Kidney (tissue), 14 donors: ENCODE results near the gene PNPLA7. TPM values are rescaled to one million over a fixed set of nuclear protein-coding genes. Genes with fewer than 3 reads are reported as not detected.

ENCODE experiments used
- DNase-seq, 5 donors: peaks; one replicate each; pipeline ENCODE4 v3.0.0-alpha.2; 2013 to 2020
- FAIRE-seq: peaks from 2 replicates; lab custom pipeline; 2012; peaks lifted over from hg19 to GRCh38; lab: Jason Lieb, UNC
- H3K27ac ChIP-seq, 2 donors: one replicate each; pipeline ENCODE4 v1.7.0; 2013; ENCODE audit warnings: low read depth in 2 of 2, low read length in 2 of 2, inconsistent platforms in 1 of 2
- H3K27me3 ChIP-seq: one replicate; pipeline ENCODE4 v1.7.1; 2013; ENCODE audit warnings: low read length, inconsistent platforms; ENCODE audit not compliant: control insufficient read depth, insufficient read depth
- H3K36me3 ChIP-seq, 3 donors: one replicate each; pipeline versions ENCODE4 v1.7.0 to v1.7.1; 2013; ENCODE audit warnings: low read length in 3 of 3, control low read depth in 1 of 3, inconsistent platforms in 1 of 3; ENCODE audit not compliant: insufficient read depth in 3 of 3, control insufficient read depth in 2 of 3
- H3K4me1 ChIP-seq, 3 donors: one replicate each; pipeline versions ENCODE4 v1.7.0 to v1.7.1; 2013; ENCODE audit warnings: low read length in 3 of 3, inconsistent platforms in 1 of 3, low read depth in 1 of 3; ENCODE audit not compliant: control insufficient read depth in 2 of 3, insufficient read depth in 2 of 3
- H3K4me3 ChIP-seq, 3 donors: one replicate each; pipeline versions ENCODE4 v1.7.0 to v1.8.1; 2013; ENCODE audit warnings: low read length in 3 of 3, control low read depth in 1 of 3, inconsistent platforms in 1 of 3
- H3K9ac ChIP-seq, 3 donors: one replicate each; pipeline versions ENCODE4 v1.7.0 to v1.7.1; 2013; ENCODE audit warnings: low read length in 3 of 3, control low read depth in 1 of 3, inconsistent platforms in 1 of 3
- H3K9me3 ChIP-seq, 3 donors: one replicate each; pipeline versions ENCODE4 v1.7.0 to v1.7.1; 2013; ENCODE audit warnings: low read length in 3 of 3, control low read depth in 1 of 3, inconsistent platforms in 1 of 3; ENCODE audit not compliant: control insufficient read depth in 2 of 3, insufficient read depth in 1 of 3
- intact Hi-C: fragments of 100-400 bp; cut with DNase I; formaldehyde crosslinking; loops from one replicate; pipeline ENCODE4 v1.11.1; 2022
- polyA plus RNA-seq: library from polyadenylated mRNA; stranded (reverse); fragments of 350-450 nt; fragmentation: Illumina TruSeq; extraction: RNeasy Lipid Tissue Mini Kit (QIAGEN cat#74804); gene quantifications from one replicate; pipeline ENCODE4 v1.2.3, GENCODE V29; 2014; ENCODE audit warnings: low read depth, low replicate concordance; ENCODE audit not compliant: insufficient read depth
- total RNA-seq: library from RNA; stranded (reverse); fragmentation: NEBNext Ultra II Directional; extraction: Animal tissue kit (Norgen Biotek cat#: 25700); gene quantifications from one replicate; pipeline ENCODE4 v1.2.1, GENCODE V29; 2021
- TF ChIP-seq, protein P1 (sequence below): IDR thresholded peaks from 3 replicates; pipeline ENCODE4 v1.5.1; 2012; ENCODE audit warnings: mild to moderate bottlenecking, moderate library complexity, borderline replicate concordance; ENCODE audit not compliant: insufficient read depth; ENCODE audit errors: extremely low read depth
- donor health status: control.
- donor health status: control.
- donor health status: control.
- donor health status: control.
- donor health status: control.
- donor health status: DM: yes; HTN: yes; CAD: no.
- donor health status: Normal renal cell carcinoma (clear cell type).

The PNPLA7 gene
- total and polyA plus RNA-seq, 2 donors from 2014 or later, result 2.1 to 9.6 TPM

DNA sequence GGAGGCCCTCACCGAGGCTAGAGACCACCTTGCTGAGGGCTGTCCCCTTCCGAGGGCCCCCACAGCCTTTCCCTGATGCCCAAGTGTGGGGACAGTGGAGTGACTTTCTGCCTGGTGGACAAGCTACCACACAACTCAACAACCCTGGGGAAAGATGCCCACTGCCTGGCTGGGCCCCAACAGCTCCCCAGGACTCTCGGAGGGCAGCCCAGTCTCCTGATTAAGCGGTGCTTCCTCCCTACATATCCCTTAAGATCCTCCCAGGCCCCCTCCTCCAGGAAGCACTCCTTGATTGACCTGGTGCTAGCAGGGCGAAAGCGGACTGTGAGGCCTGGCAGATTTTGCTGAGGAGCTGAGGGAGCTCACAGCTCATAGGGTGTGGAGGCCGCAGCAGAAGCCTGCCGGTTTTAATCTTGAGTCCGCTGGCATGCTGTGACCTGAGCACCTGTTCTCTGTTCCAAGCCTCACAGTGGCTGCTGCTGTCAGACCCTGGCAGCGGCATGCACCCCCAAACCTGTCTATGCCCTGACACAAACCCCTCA, 93.3 kb downstream of the PNPLA7 start:
- DNase-seq (peak in 2 of 5 donors; percentile 55 to 61), FAIRE-seq (no peak)
- Histone ChIP-seq H3K4me1 (peaks cover 0 to 28% (median 7%) of the 10 kb centered on the region in 3 donors), H3K27me3 (no peaks in the 10 kb centered on the region), H3K9me3 (no peaks in the 10 kb centered on the region), H3K27ac (peak overlapping the region in 1 of 2 donors; percentile 71), H3K36me3 (no peaks in the 10 kb centered on the region), H3K4me3 (no peak overlapping the region), H3K9ac (no peak overlapping the region)
- intact Hi-C loops, result no loop called here
- TF ChIP-seq, protein P1, sequence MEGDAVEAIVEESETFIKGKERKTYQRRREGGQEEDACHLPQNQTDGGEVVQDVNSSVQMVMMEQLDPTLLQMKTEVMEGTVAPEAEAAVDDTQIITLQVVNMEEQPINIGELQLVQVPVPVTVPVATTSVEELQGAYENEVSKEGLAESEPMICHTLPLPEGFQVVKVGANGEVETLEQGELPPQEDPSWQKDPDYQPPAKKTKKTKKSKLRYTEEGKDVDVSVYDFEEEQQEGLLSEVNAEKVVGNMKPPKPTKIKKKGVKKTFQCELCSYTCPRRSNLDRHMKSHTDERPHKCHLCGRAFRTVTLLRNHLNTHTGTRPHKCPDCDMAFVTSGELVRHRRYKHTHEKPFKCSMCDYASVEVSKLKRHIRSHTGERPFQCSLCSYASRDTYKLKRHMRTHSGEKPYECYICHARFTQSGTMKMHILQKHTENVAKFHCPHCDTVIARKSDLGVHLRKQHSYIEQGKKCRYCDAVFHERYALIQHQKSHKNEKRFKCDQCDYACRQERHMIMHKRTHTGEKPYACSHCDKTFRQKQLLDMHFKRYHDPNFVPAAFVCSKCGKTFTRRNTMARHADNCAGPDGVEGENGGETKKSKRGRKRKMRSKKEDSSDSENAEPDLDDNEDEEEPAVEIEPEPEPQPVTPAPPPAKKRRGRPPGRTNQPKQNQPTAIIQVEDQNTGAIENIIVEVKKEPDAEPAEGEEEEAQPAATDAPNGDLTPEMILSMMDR, result no peak

DNA sequence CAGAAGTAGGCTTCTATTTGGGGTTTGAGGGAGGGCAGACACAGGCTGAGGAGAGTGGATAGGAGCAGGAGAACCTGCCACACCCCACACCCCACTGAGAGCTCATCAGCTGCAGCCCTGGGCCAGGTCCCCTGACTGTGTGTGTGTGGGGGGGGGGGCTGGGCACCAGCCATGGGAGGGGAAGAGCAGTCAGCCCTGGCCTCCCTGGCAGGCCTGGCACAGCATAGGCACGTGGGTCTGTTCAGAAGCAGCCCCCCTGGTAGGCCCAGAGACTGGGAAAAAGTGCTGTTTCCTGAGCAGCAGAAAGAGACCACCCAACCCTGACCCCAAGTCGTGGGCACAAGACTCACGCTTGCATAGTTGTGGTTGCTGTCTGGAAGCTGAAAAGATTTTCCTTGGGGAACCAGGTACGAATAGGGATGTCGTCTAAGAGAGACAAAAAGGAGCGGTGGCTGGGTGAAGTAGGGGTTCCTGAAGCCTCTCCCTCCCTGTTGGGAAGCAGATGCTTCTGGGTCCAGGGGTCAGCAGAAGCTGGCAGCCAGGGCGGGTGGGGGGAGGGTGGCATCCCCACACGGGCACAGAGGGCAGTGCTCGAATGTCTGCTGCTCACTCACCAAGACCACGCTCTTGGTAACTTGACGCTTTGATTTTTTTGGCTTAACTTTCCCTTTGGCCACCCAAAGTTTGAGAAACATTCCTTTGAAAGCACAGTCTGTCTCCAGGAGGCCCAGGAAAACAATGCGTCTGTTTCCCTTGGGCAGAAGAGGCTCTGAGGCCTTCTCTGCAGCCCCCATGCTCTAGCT, 93.9 kb downstream of the PNPLA7 start:
- H3K9ac ChIP-seq, result no peak overlapping the region
- DNase-seq (peak; percentile 45 to 78 (median 56)), FAIRE-seq (no peak)
- H3K27ac ChIP-seq, result peak overlapping the region in 1 of 2 donors; percentile 71
- no peaks in the 10 kb centered on the region for H3K27me3 ChIP-seq
- H3K9me3 ChIP-seq, result no peaks in the 10 kb centered on the region
- intact Hi-C loops, result no loop called here
- H3K4me1 ChIP-seq, result peaks cover 0 to 28% (median 7%) of the 10 kb centered on the region in 3 donors
- TF ChIP-seq, protein P1, result no peak
- no peak overlapping the region for H3K4me3 ChIP-seq
- H3K36me3 ChIP-seq, result no peaks in the 10 kb centered on the region

DNA sequence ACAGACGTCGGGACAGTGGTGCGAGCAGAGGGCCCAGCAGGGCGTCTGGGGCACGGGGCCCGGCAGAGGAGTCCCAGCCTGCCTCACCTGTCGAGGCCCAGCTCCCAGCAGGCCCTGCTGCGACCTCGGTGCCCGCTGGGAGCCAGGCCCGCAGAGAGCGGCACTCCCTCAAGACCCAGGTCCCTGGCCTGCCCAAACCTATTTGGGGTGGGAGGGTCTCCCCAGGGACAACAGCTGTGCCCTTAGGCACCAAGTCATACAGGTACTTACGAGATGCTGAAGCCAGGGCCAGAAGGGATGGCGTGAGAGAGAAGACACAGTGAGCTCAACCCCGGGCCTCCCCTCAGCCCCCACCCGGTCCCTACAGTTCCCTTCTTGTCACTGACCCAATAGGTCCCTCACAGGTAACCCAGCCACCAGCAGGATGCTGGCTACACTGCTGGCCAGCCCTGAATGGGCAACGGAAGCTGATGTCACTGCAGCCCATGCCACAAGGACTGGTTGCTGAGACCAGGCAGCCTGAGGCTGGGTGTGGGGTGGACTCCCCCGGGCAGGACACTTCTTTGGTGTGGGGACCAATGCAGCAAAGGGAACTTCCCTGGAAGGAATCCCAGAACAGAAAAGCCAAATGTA, 94.7 kb downstream of the PNPLA7 start:
- Histone ChIP-seq H3K9ac (no peak overlapping the region), H3K9me3 (no peaks in the 10 kb centered on the region), H3K27ac (peak overlapping the region in 1 of 2 donors; percentile 63), H3K4me3 (no peak overlapping the region), H3K27me3 (no peaks in the 10 kb centered on the region), H3K36me3 (no peaks in the 10 kb centered on the region), H3K4me1 (peaks cover 0 to 28% (median 7%) of the 10 kb centered on the region in 3 donors)
- TF ChIP-seq, protein P1, result no peak
- no peak for FAIRE-seq
- intact Hi-C loops, result no loop called here
- peak in 2 of 5 donors; percentile 67 to 69 for DNase-seq
